ENCODE data around the gene NHSL1. TPM values are rescaled to one million over a fixed set of nuclear protein-coding genes. Genes with fewer than 3 reads are reported as not detected.

The NHSL1 gene
- total and polyA plus RNA-seq, 2 of the 8 experiments (the other 6 are each of a cell fraction or from before 2014, with no cell fraction given): 7.2 to 32.4 TPM

GRCh38 chr6:138372711-138373463 is 126.4 kb downstream of the NHSL1 start:
- FAIRE-seq (no peak), DNase-seq (ENCODE audit: low read depth in 1 of 2, low spot score in 2 of 2) (no peak)
- no peak overlapping the region for H4K8ac ChIP-seq (ENCODE audit: extremely low read depth, insufficient read depth, low read length)
- H2BK20ac ChIP-seq (ENCODE audit: low read length): no peak overlapping the region
- no peak overlapping the region for H3K27ac ChIP-seq (ENCODE audit: low read depth, low read length)
- no peaks in the 10 kb centered on the region for H3K79me1 ChIP-seq (ENCODE audit: low read depth, low read length)
- no peak overlapping the region for H3K9ac ChIP-seq (replicated peaks in 1 of 4; ENCODE audit: extremely low read depth in 1 of 4, low read depth in 3 of 4, low read length in 3 of 4)
- H2AK5ac ChIP-seq (ENCODE audit: low read depth, low read length): no peak overlapping the region
- ChIA-PET CTCF (ENCODE audit: partially characterized antibody) (interaction anchor here (0.6 to 1.1 kb wide), 2 partner anchors 17 to 395 kb away, joined by 3 read pairs; no protein-coding TSS in a partner anchor), POLR2A (ENCODE audit: partially characterized antibody) (interaction anchor here (0.6 kb wide), 1 partner anchor 12 kb away, joined by 3 read pairs; no protein-coding TSS in a partner anchor)
- H4K91ac ChIP-seq (replicated peaks; ENCODE audit: insufficient read length, low read length): no peak overlapping the region
- no peak overlapping the region for H2AFZ ChIP-seq (ENCODE audit: low read length)
- no peak overlapping the region for H3K18ac ChIP-seq (ENCODE audit: extremely low read depth, low read length)
- H2BK120ac ChIP-seq (replicated peaks; ENCODE audit: low read depth, low read length): no peak overlapping the region
- no peaks in the 10 kb centered on the region for H3K9me3 ChIP-seq (ENCODE audit: insufficient read depth in 2 of 2, low read depth in 1 of 2, low read length in 1 of 2)
- H4K20me1 ChIP-seq (replicated peaks in 1 of 2; ENCODE audit: control insufficient read depth in 1 of 2, insufficient read depth in 2 of 2, low read length in 2 of 2): no peaks in the 10 kb centered on the region
- no peak overlapping the region for H2BK12ac ChIP-seq (ENCODE audit: low read depth, low read length)
- H4K5ac ChIP-seq (ENCODE audit: insufficient read length, low read depth, low read length): no peak overlapping the region
- H3K23ac ChIP-seq (ENCODE audit: insufficient read length): no peak overlapping the region
- H3K4me2 ChIP-seq (ENCODE audit: insufficient read depth in 1 of 2, low read depth in 2 of 2, low read length in 2 of 2): no peak overlapping the region
- no peak overlapping the region for H2BK15ac ChIP-seq (ENCODE audit: low read length)
- no peak overlapping the region for H3K4ac ChIP-seq (replicated peaks; ENCODE audit: insufficient read length, low read depth, low read length)
- H3K4me1 ChIP-seq (replicated peaks in 1 of 4; ENCODE audit: control insufficient read depth in 3 of 4, insufficient read depth in 4 of 4, low read length in 3 of 4): peaks cover 0 to 3% (median 1%) of the 10 kb centered on the region in 4 experiments; a peak in 2 of 7 replicates
- no peaks in the 10 kb centered on the region for H3K36me3 ChIP-seq (ENCODE audit: control insufficient read depth in 2 of 4, insufficient read depth in 4 of 4, low read length in 3 of 4)
- no peaks in the 10 kb centered on the region for H3K27me3 ChIP-seq (replicated peaks in 1 of 4; ENCODE audit: control insufficient read depth in 3 of 4, extremely low read depth in 1 of 4, insufficient read depth in 3 of 4, low read length in 3 of 4)
- no peak overlapping the region for H2BK5ac ChIP-seq (ENCODE audit: low read depth, low read length)
- no peaks in the 10 kb centered on the region for H3K23me2 ChIP-seq (ENCODE audit: low read depth, low read length)
- no peak overlapping the region for H3K14ac ChIP-seq (ENCODE audit: insufficient read length)
- H3K79me2 ChIP-seq (ENCODE audit: control insufficient read depth in 1 of 2, insufficient read depth in 2 of 2, low read length in 2 of 2): no peaks in the 10 kb centered on the region
- no peak overlapping the region for H3K56ac ChIP-seq (replicated peaks; ENCODE audit: insufficient read length, low read depth, low read length)
- H3K4me3 ChIP-seq (ENCODE audit: extremely low read depth in 1 of 4, insufficient read depth in 2 of 4, low read depth in 3 of 4, low read length in 4 of 4): no peak overlapping the region
- TF ChIP-seq SIRT6 (IDR thresholded peaks at IDR 0.05; ENCODE audit: low read length): no peak
- no peak for TF ChIP-seq TBP (IDR thresholded peaks at IDR 0.05; ENCODE audit: low read depth, low read length)
- TF ChIP-seq POU5F1 (IDR thresholded peaks at IDR 0.05; ENCODE audit: low read depth, low read length): no peak
- TF ChIP-seq POLR2A (IDR thresholded peaks at IDR 0.05; ENCODE audit: control extremely low read depth in 1 of 2, low read depth in 2 of 2, low read length in 2 of 2): no peak
- no peak for TF ChIP-seq CEBPB (IDR thresholded peaks at IDR 0.05; ENCODE audit: low read depth, low read length)
- TF ChIP-seq CTCF (IDR thresholded peaks at IDR 0.05; ENCODE audit: control extremely low read depth in 1 of 3, insufficient read depth in 1 of 3, low read depth in 1 of 3, low read length in 3 of 3): no peak
- TF ChIP-seq EP300 (IDR thresholded peaks at IDR 0.05; ENCODE audit: borderline replicate concordance in 1 of 2, low read depth in 2 of 2, low read length in 2 of 2): no peak
- no peak for TF ChIP-seq SP4 (IDR thresholded peaks at IDR 0.05; ENCODE audit: low read length)
- TF ChIP-seq RXRA (IDR thresholded peaks at IDR 0.05; ENCODE audit: insufficient read depth, low read depth, low read length): no peak
- TF ChIP-seq TCF12 (IDR thresholded peaks at IDR 0.05; ENCODE audit: low read depth, low read length): no peak
- no peak for TF ChIP-seq SIX5 (IDR thresholded peaks at IDR 0.05; ENCODE audit: low read depth, low read length)
- TF ChIP-seq CHD1 (IDR thresholded peaks at IDR 0.05; ENCODE audit: low read depth, low read length): no peak
- TF ChIP-seq ZNF274 (IDR thresholded peaks at IDR 0.05; ENCODE audit: borderline replicate concordance, extremely low read depth, low read length): no peak
